Measurements from ENCODE around the gene RNF40.
A peak's percentile ranks its signal among the peaks of the same experiment; 100 is the strongest.

The RNF40 gene

GRCh38 chr16:30764816-30765465 is 2.8 kb downstream of the RNF40 start:
- no peak for DNase-seq

DNA sequence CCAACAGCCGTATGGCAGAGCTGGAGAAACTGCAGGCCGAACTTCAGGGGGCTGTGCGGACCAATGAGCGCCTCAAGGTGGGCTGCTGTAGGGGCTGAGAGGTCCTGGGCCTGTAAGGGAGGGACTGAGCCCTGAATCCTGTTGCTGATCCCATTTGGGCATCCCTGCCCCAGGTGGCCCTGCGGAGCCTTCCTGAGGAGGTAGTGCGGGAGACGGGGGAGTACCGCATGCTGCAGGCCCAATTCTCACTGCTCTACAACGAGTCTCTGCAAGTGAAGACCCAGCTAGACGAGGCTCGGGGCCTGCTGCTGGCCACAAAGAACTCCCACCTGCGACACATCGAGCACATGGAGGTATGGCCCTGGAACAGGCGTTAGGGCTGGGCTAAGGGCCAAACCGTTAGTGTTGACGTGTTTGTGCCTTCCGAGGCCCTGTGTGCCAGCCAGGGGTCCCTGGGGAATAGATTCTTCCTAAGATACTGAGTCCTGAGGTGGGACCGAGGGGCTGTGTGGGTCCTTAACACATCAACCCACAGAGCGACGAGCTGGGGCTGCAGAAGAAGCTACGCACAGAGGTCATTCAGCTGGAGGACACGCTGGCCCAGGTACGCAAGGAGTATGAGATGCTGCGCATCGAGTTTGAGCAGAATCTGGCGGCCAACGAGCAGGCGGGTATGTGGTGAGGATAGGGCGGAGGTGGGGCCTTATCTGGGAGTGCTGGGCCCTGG is 4.2 kb downstream of the RNF40 start:
- no peak for DNase-seq

- no peak for DNase-seq
These were observed 4.8 kb downstream of the RNF40 start for GRCh38 chr16:30766933-30767284.

- DNase-seq, result no peak
These were observed 5.8 kb downstream of the RNF40 start for GRCh38 chr16:30767767-30768465.

- no peak for DNase-seq
These were observed 6.6 kb downstream of the RNF40 start for GRCh38 chr16:30768583-30769181.

DNA sequence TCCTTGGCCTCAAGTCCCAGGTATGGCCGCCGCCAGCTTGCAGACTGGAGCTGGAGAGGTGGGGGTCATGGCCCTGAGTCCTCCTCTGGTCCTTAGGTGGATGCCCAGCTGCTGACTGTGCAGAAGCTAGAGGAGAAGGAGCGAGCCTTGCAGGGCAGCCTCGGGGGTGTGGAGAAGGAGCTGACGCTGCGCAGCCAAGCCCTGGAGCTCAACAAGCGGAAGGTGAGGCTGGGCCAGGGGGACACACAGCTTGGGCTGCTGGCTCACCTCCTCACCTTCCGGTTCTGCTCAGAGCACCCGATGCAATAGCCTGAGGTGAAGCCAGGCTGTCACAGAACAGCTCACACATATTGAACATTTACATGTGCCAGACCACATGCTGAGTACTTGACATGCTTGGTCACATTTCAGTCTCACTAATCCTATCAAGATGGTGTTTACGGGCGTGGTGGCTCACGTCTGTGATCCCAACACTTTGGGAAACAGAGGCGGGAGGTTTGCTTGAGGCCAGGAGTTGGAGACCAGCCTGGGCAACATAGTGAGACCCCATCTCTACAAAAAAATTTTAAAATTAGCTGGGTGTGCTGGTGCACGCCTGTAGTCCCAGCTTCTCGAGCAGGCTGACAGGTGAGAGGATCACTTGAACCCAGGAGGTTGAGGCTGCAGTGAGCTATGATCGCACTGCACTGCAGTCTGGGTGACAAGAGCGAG is 7.4 kb downstream of the RNF40 start:
- DNase-seq, result no peak

DNA sequence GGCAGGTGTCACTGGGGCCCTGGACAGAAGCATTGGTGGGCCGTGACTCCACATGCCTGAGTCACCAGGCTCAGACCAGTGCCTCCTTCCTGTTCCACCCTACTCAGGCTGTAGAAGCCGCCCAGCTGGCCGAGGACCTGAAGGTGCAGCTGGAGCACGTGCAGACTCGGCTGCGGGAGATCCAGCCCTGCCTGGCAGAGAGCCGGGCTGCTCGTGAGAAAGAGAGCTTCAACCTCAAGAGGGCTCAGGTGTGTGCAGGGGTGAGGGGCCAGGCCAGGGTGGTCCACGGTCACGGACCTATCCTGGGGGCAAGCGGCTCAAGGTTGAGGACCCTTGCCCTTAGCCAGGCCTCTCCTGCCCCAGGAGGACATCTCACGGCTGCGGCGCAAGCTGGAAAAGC is 9.6 kb downstream of the RNF40 start:
- no peak for DNase-seq

- DNase-seq, result no peak
These were observed 11.7 kb downstream of the RNF40 start for GRCh38 chr16:30773826-30774225.

- no peak for DNase-seq
These were observed 12.4 kb downstream of the RNF40 start for GRCh38 chr16:30774367-30775130.

DNA sequence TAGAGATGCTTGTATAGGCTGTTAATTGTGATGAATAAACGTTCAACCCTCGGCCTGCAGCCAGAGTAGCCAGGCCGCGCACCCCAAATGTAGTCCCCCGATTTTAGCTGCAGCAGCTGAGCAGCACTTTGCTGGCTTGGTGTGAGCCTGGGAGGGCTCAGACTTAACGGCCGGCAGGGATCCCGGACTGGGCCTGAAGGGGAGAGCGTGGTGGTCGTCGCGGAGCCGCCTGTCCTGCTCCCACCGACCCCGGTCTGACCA is 12.9 kb downstream of the RNF40 start:
- no peak for DNase-seq

DNA sequence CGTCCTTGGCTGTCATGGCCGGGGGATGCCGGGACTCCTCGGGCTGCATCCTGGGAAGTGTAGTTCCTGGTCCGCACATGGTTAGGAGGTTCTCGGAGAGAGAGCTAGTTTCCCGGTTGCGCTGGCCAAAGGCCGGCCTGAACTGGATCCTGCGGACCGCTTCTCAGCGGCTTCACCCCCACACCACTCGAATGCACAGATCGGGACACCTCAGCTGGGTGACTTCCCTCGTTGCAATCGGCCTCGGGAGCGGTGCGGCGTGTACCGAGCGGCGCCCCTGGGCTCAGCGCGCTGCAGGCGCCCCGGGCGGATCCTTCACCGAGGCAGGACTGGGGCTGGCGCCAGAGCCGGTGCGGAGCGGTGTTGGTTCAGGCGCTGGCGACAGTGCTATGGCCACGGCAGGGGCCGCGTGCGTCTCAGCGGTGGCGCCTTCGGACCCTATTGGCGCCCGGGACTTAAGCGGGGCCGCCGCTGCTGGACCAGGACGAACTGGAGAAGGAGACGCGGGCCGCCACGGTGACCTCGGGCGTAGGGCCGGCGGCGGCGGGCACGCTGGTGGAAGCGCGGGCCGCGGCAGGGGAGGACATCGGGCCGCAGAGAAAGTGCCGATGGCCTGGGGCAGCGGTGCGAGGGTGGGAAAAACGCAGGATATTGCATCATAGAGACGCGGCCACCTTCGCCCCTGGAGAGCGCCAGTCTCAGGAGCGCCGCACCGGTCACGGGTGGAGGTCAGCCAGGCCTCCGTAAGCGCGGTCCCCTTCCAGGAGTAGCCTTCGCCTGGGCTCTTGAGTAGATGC is 13.5 kb downstream of the RNF40 start:
- DNase-seq, result peak; percentile 60

GRCh38 chr16:30777591-30778297 is 15.6 kb downstream of the RNF40 start:
- no peak for DNase-seq

- no peak for DNase-seq
These were observed 16.6 kb downstream of the RNF40 start for GRCh38 chr16:30778549-30779244.

DNA sequence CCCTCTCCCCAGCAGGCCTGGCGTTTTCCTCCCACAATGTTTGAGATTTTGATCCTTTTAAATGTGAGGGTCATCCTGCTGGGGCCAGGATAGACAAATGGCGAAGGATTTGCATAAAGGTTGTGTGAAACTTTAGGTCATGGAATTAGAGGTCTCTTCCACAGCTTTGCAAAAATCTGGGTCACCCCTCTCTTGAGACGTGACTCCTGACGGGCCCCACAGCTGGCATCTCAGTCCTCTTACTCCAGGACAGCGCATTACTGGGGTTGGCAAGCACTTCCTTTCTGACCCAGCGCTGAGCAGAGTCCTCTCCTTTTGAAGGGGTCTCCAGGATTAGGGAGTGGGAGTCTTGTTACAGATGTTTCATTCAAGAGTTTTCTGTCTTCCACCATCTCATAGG is 17.5 kb downstream of the RNF40 start:
- DNase-seq, result no peak

DNA sequence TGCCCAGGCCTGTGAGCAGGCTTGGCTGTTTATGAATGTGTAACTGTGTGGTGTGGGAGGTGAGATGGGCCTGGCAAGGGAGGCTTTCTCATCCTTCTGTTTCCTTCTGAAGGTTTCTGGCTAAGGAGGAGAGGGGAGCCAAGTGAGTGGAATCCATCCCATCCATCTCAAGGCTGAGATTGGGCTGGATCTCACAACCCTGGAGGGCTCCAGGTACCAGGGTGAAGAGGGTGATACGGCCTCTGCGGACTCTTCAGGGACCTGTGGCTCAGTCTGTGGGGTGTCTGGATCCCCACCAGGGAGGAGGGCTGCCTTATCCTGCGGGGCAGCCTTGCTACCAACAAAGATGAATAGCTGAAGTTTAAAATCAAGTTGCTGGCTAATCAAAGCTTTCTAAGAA is 17.9 kb downstream of the RNF40 start:
- no peak for DNase-seq

DNA sequence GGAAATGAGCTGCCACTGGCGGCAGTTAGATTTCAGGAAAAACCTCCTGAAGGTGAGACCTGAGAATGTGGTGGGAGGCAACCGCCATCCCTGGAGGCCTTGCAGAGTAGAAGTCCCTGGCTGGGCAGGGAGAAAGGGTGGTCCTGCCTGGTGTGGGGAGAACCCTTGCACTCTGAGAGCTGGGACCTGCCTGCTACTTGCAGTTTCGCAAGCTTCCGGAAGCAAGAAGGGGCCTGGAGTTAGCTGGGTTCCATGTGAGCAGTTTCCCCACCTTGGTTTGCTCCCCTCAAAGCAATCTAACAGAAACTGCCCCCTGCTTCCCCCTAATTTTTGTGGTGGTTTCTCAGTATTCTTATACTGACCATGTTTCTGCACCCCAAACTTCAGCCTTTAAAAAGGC is 18.4 kb downstream of the RNF40 start:
- no peak for DNase-seq

GRCh38 chr16:30782486-30783279 is 20.6 kb downstream of the RNF40 start:
- no peak for DNase-seq

GRCh38 chr16:30783280-30784109 is 21.4 kb downstream of the RNF40 start:
- DNase-seq, result no peak

DNA sequence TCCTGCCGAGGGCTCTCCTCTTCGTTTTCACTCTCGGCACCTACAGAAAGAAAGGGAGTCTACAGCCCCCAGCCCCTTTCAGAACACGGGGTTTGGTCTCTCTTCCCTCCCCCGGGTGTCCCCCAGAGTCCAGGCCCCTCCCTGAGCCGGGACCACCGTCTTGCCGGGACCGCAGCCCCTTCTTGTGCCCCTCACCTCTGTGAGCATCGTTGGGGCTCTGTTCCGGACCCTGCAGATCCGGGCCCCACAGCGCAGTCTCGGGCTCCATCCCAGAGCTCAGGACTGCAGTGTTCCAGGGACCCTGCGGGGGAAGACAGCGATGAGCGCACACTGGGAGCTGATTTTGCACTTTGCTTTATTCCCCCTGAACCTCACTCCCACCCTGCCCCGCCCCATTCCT is 22.1 kb downstream of the RNF40 start:
- no peak for DNase-seq
